GM12801 (cell line): Measurements from ENCODE around the gene SSPN.

Experiments used
- CTCF ChIP-seq: IDR thresholded peaks from one replicate; pipeline ENCODE4 v1.5.1; 2011; ENCODE audit warnings: control low read depth; ENCODE audit not compliant: insufficient read length; ENCODE audit errors: extremely low read depth

The SSPN gene

DNA sequence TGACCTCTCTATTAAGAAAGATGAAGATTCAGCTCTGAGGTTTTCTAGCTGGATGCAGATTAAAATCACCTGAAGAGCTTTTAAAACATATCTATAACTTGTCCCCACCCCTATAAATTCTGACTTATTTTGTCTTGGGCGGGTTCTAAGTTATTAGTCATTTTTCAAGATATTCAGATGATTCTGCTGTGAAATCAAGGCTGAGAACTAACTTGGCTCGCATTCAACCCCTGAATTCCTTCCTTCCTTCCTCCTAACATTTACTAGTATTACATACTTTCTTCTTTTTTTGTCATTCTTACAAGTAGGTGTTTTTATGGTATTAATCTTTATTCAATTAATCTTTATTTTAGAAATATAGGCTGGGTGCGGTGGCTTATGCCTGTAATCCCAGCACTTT lies 55.4 kb downstream of the SSPN start:
- no peak for TF ChIP-seq CTCF

DNA sequence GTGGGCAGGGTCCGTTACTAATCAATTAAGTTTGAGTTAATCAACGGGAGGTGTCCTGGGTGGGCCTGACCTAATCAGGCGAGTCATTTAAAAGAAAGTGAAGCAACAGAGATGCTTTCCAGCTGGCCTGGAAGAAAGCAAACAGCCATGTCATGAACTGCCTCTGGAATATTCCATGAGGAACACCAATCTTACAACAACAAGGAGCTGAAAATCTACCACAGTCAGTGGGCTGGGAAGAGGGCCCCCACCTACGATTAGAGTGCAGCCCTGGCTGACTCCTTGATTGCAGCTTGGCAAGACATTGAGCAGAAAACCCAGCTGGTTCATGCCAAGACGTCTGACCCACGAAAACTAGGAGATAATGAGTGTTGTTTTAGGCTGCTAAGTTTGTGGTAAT lies 56.2 kb downstream of the SSPN start:
- TF ChIP-seq CTCF: no peak

DNA sequence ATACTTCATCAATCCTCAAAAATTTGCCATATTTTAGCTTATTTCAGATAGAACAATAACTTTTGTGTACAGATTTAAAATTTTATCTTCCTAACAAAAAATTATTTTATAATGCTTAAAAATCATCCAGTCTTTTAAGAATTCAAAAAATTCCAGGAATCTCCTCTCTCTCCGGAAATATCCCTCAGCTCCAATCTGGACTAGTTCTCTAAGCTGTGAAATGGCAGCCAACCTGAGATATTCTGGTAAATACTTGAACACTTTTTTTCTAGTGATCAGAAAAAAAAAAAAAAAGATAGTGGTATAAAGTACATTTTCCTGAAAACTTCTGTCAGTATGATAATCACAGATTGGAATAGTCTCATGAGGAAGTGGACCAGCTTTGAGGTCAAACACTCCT lies 57.6 kb downstream of the SSPN start:
- no peak for TF ChIP-seq CTCF

- no peak for TF ChIP-seq CTCF
Observed at GRCh38 chr12:26255893-26256645, 60.7 kb downstream of the SSPN start.

- TF ChIP-seq CTCF: no peak
Observed at GRCh38 chr12:26264215-26264838, 69.0 kb downstream of the SSPN start.

- no peak for TF ChIP-seq CTCF
Observed at GRCh38 chr12:26265606-26266005, 70.2 kb downstream of the SSPN start.

GRCh38 chr12:26266881-26267280 lies 71.5 kb downstream of the SSPN start:
- no peak for TF ChIP-seq CTCF
